GM12801 (cell line): ENCODE results near the gene MYBBP1A.

ENCODE experiments used
- CTCF ChIP-seq: IDR thresholded peaks from one replicate; pipeline ENCODE4 v1.5.1; 2011; ENCODE audit warnings: control low read depth; ENCODE audit not compliant: insufficient read length; ENCODE audit errors: extremely low read depth

The MYBBP1A gene

DNA sequence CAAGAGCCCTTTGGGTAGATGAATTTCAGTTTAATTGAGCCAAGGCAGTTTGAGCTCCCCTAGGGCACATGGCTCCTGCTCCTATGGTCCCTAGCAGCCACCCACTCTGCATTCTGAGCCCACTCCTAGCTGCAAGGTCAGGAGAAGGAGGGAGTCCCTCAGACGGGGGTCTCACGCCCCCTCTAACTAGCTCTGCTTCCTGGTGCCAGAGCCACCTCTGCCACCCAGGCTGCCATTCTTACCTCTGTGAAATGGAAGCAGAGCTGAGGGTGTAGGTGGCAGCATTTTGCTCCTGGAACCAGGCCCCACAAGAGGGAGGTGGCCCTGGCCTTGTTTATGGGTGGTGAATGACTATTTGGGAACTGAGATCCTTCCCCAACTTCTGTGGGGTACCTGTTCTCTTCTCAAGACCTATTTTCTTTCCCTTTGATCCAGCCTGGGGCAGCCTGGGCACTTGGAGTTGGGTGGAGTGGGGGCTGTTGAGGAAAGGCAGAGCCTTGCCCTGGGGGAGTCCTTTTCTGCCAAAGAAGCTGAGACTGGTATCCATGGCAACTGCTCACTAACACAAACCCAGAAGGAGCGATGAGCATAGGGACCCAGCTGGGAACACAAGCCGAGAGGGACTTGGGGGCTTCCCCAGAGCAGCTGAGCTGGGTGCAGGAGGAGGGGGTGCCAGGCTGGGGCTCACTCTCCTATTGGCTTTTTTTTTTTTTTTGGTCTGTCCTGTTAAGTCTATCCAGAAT, 51.7 kb downstream of the MYBBP1A start:
- no peak for TF ChIP-seq CTCF

DNA sequence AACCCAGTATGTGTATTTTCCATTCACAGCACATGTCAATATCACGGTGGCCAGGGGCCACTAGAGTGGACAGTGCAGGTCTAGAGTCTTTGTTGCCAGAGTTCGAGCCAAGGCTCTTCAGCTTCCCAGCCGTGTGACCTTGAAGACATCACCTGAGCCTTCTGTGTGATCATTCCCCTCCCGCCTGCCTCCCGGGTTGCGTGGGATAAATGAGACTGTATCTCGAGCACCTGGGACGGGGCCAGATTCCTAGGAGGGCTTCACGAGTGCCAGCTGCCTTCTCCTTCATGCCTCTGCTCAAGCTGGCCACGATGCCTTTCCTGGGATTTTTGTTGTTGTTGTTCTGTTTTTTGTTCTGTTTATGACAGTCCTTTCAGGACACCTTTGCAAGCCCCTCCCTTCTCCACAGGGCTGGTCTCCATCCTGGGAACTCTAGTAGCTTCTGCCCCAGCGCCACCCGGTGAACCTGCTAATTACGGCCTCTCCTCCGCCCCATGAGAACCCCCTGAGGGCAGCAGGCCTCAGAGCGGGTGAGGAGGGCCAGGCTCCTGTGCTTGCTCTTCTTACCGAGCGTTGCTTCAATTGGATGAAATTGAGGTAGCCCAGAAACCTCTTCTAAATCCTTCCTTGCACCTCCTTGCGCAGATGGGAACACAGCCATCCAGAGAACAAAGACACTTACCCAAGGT, 52.6 kb downstream of the MYBBP1A start:
- TF ChIP-seq CTCF = no peak

GRCh38 chr17:4501295-4501949, 53.8 kb downstream of the MYBBP1A start:
- no peak for TF ChIP-seq CTCF

DNA sequence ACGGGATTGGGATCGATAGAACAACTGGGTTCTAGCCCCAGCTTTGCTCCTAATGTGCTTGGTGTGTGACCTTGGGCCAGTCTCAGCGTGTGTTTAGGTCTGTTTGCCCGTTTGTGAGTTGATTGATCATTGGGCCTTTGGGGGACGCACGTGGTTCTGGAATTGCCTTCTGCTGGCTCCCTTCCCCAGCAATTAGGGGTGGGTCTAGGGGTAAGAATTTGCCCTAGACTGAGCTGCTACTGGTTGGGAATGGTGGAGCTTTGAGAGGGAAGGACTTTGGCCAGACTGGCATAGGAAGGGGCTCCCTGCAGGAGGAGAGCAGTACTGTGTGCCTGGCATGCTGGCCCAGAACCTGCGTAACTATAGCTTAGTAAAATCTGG, 55.0 kb downstream of the MYBBP1A start:
- no peak for TF ChIP-seq CTCF

DNA sequence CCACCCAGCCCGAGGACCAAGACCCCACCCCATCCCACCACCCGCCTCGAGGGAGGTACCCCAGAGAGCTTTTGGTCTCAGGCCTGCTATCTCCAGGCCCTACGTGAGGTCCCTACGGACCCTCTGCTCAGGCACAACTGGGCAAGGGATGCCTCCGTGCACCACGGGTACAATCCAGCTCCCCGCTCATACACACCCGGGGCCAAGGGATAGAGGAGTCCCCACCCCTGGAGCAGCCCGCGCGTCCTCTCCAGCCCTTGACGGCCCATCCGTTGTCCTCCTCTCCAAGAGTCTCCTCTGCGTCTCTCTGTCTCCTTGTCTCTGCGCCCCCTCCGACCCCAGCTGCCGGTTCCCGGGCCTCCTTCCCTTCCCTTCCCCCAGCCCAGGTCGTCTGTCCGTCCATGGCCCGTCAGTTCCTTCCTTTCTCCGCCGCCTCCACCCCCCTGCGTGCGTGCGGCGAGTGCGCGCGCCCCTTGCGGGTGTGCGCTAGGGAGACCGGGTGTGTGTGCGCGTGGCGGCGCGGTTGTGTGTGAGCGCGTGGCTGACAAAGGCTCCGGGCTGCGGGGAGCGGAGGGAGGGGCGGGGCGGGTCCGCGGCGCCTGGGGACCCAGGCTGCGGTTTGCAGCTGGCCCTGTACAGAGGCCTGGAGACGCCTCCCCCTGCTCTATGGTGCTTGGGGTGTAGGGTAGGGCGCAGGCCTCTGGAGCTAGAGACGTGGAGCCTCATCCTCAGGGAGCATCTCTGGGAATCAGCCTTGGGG, 55.6 kb downstream of the MYBBP1A start:
- no peak for TF ChIP-seq CTCF

GRCh38 chr17:4498461-4499397, 56.5 kb downstream of the MYBBP1A start, which contains the start of gene SPNS2:
Gene SPNS2 (plus strand): TSS chr17:4498881. CDS start chr17:4499048, 167 bp downstream.
- no peak for TF ChIP-seq CTCF
